Endothelial cell of umbilical vein (primary cell): ENCODE results near the gene PTGDR2. TPM values are rescaled to one million over a fixed set of nuclear protein-coding genes. Genes with fewer than 3 reads are reported as not detected.
A peak's percentile ranks its signal among the peaks of the same experiment; 100 is the strongest.

Experiments
- BruUV-seq: library from RNA; stranded (reverse); fragments of 400-500 nt; replicated peaks from 2 replicates; lab custom pipeline; 2021; lab: Mats Ljungman, UMichigan
- CTCF ChIA-PET: fragments of 300-600, 350-600 bp; sonication (Branson Sonifier 250); formaldehyde crosslinking; loops from one replicate; lab custom pipeline; 2021; ENCODE audit warnings: antibody characterized with exemption, inconsistent platforms; lab: Charles Lee
- POLR2A ChIA-PET: fragments of 300-600, 350-600 bp; sonication (Branson Sonifier 250); formaldehyde crosslinking; loops from one replicate; lab custom pipeline; 2021; ENCODE audit warnings: antibody characterized with exemption, inconsistent platforms; lab: Charles Lee
- DNase-seq: peaks from one replicate; pipeline ENCODE4 v3.0.0-alpha.2; 2011; ENCODE audit warnings: low read depth, low spot score
- FAIRE-seq: peaks from 2 replicates; lab custom pipeline; 2011; peaks lifted over from hg19 to GRCh38; lab: Jason Lieb, UNC
- H2AFZ ChIP-seq: 2 replicates; pipeline ENCODE4 v1.6.0; 2012; ENCODE audit warnings: low read depth, low read length, control low read depth, inconsistent platforms
- H3K27ac ChIP-seq: 2 replicates; pipeline ENCODE4 v1.5.1; 2011; ENCODE audit warnings: low read depth, mild to moderate bottlenecking, control low read depth, low read length, moderate library complexity; ENCODE audit not compliant: insufficient read depth
- H3K27me3 ChIP-seq, 2 experiments: 2 replicates each; pipeline versions ENCODE4 v1.6.0 to v1.6.1; 2011; ENCODE audit warnings: low read length in 2 of 2, mixed read lengths in 1 of 2; ENCODE audit not compliant: control insufficient read depth in 2 of 2, insufficient read depth in 2 of 2
- H3K36me3 ChIP-seq, 2 experiments: 2 replicates in 1 of 2; 3 replicates in 1 of 2; pipeline ENCODE4 v1.5.1; 2011; ENCODE audit warnings: low read length in 2 of 2, mild to moderate bottlenecking in 1 of 2, moderate library complexity in 1 of 2; ENCODE audit not compliant: control insufficient read depth in 2 of 2, insufficient read depth in 2 of 2; ENCODE audit errors: extremely low read depth in 1 of 2
- H3K4me1 ChIP-seq: 3 replicates; pipeline ENCODE4 v1.5.1; 2011; ENCODE audit warnings: mild to moderate bottlenecking, low read length; ENCODE audit not compliant: control insufficient read depth, insufficient read depth; ENCODE audit errors: extremely low read depth
- H3K4me2 ChIP-seq: 2 replicates; pipeline ENCODE4 v1.6.1; 2011; ENCODE audit warnings: low read length, control low read depth, mixed read lengths; ENCODE audit not compliant: insufficient read depth
- H3K4me3 ChIP-seq, 3 experiments: fragments of 200-600 bp in 1 of 3; sonication (generic), shearing (Covaris generic) in 1 of 3; replicated peaks in 1 of 3; 2 replicates each; pipeline ENCODE4 v1.5.1; 2011 to 2016; ENCODE audit warnings: control low read depth in 3 of 3, low read length in 3 of 3, mild to moderate bottlenecking in 2 of 3, inconsistent platforms in 1 of 3, low read depth in 1 of 3, moderate library complexity in 1 of 3; ENCODE audit not compliant: insufficient read depth in 1 of 3
- H3K79me2 ChIP-seq: 2 replicates; pipeline ENCODE4 v1.6.0; 2012; ENCODE audit warnings: low read length, inconsistent platforms; ENCODE audit not compliant: control insufficient read depth, insufficient read depth
- H3K9ac ChIP-seq: replicated peaks from 2 replicates; pipeline ENCODE3; 2011; ENCODE audit warnings: low read length, control low read depth; ENCODE audit not compliant: insufficient read depth; ENCODE audit errors: extremely low read depth
- H3K9me1 ChIP-seq: replicated peaks from 3 replicates; pipeline ENCODE4 v1.6.0; 2011; ENCODE audit warnings: mild to moderate bottlenecking, low read length; ENCODE audit not compliant: control insufficient read depth, insufficient read depth; ENCODE audit errors: extremely low read depth
- H3K9me3 ChIP-seq: replicated peaks from 2 replicates; pipeline ENCODE4 v1.5.1; 2012; ENCODE audit warnings: low read length, inconsistent platforms; ENCODE audit not compliant: control insufficient read depth, insufficient read depth
- H4K20me1 ChIP-seq: replicated peaks from 2 replicates; pipeline ENCODE3; 2011; ENCODE audit warnings: mild to moderate bottlenecking, low read length; ENCODE audit not compliant: control insufficient read depth, insufficient read depth; ENCODE audit errors: extremely low read depth
- EZH2 ChIP-seq: IDR thresholded peaks from 2 replicates; pipeline ENCODE4 v1.6.1; 2012; ENCODE audit warnings: borderline replicate concordance, low read depth, mild to moderate bottlenecking, moderate library complexity, low read length, inconsistent platforms; ENCODE audit not compliant: severe bottlenecking
- FOS ChIP-seq: IDR thresholded peaks from 2 replicates; pipeline ENCODE4 v1.6.1; 2011; ENCODE audit warnings: mild to moderate bottlenecking, low read length, moderate library complexity, borderline replicate concordance; ENCODE audit not compliant: insufficient read depth
- GATA2 ChIP-seq: IDR thresholded peaks from 2 replicates; pipeline ENCODE4 v1.7.0; 2011; ENCODE audit warnings: low read depth, mild to moderate bottlenecking, moderate library complexity, mixed read lengths, low read length; ENCODE audit not compliant: insufficient read length, insufficient read depth
- JUN ChIP-seq: IDR thresholded peaks from 2 replicates; pipeline ENCODE4 v1.6.1; 2011; ENCODE audit warnings: borderline replicate concordance, low read depth; ENCODE audit not compliant: insufficient read length, insufficient read depth
- MYC ChIP-seq: IDR thresholded peaks from one replicate; pipeline ENCODE4 v1.6.1; 2011; ENCODE audit warnings: mild to moderate bottlenecking, low read depth, low read length
- POLR2A ChIP-seq: IDR thresholded peaks from 2 replicates; pipeline ENCODE4 v1.6.1; 2012; ENCODE audit warnings: low read depth, mild to moderate bottlenecking, control low read depth, low read length
- POLR2AphosphoS5 ChIP-seq: IDR thresholded peaks from 2 replicates; pipeline ENCODE4 v1.6.1; 2012; ENCODE audit warnings: low read depth, mild to moderate bottlenecking, control low read depth, low read length, moderate library complexity; ENCODE audit not compliant: insufficient read depth
- dilution Hi-C: fragments of 300-500 bp; cut with MboI; formaldehyde crosslinking; loops from one replicate; pipeline ENCODE4 v1.15.0; 2019; ENCODE audit warnings: low sequenced_read_pairs; ENCODE audit not compliant: extremely low pct_ligation_motif_present
- intact Hi-C: fragments of 100-400 bp; cut with micrococcal nuclease; formaldehyde crosslinking; loops from one replicate; pipeline ENCODE4 v1.10.0; 2022
- polyA plus RNA-seq, 4 experiments: library from polyadenylated mRNA; depleted of rRNA in 3 of 4; stranded (reverse) in 3 of 4; unstranded in 1 of 4; fragments of >200 nt; gene quantifications; 2 replicates each; pipeline versions ENCODE4 v1.2.1 to v1.2.3, GENCODE V29; 2011 to 2012; ENCODE audit warnings: missing spikeins in 1 of 4
- total RNA-seq: library from RNA; stranded (reverse); gene quantifications from 2 replicates; pipeline ENCODE4 v1.2.3, GENCODE V29; 2021
- TF ChIP-seq, protein P1 (sequence below), 2 donors: IDR thresholded peaks; 1 replicate in 1 of 2; 2 replicates in 1 of 2; pipeline ENCODE4 v1.5.1; 2011; ENCODE audit warnings: low read length in 2 of 2, mild to moderate bottlenecking in 2 of 2, moderate library complexity in 2 of 2, control low read depth in 1 of 2, inconsistent platforms in 1 of 2, low read depth in 1 of 2; ENCODE audit not compliant: insufficient read depth in 1 of 2; ENCODE audit errors: extremely low read depth in 1 of 2
- TF ChIP-seq, protein P2 (sequence below): IDR thresholded peaks from 2 replicates; pipeline ENCODE4 v1.6.1; 2011; ENCODE audit not compliant: insufficient read depth, insufficient read length

Gene PTGDR2
- total and polyA plus RNA-seq, 2 donors (not counting 3 experiments of a cell fraction or from before 2014, with no cell fraction given), result 0.15 TPM; not detected in 1

GRCh38 chr11:60857378-60858232, 1.9 kb upstream of the PTGDR2 start:
- no peaks in the 10 kb centered on the region for H3K9me1 ChIP-seq
- dilution Hi-C loops, result no loop called here

GRCh38 chr11:60854847-60855725, 664 bp downstream of the PTGDR2 start:
- no peak overlapping the region for H3K27ac ChIP-seq
- peaks cover 0 to 3% of the 10 kb centered on the region in 2 experiments for H3K36me3 ChIP-seq
- intact Hi-C loops (no loop called here), dilution Hi-C loops (no loop called here)
- TF ChIP-seq FOS, result no peak
- TF ChIP-seq GATA2, result no peak
- TF ChIP-seq JUN, result no peak
- TF ChIP-seq POLR2AphosphoS5, result no peak
- TF ChIP-seq, protein P1, sequence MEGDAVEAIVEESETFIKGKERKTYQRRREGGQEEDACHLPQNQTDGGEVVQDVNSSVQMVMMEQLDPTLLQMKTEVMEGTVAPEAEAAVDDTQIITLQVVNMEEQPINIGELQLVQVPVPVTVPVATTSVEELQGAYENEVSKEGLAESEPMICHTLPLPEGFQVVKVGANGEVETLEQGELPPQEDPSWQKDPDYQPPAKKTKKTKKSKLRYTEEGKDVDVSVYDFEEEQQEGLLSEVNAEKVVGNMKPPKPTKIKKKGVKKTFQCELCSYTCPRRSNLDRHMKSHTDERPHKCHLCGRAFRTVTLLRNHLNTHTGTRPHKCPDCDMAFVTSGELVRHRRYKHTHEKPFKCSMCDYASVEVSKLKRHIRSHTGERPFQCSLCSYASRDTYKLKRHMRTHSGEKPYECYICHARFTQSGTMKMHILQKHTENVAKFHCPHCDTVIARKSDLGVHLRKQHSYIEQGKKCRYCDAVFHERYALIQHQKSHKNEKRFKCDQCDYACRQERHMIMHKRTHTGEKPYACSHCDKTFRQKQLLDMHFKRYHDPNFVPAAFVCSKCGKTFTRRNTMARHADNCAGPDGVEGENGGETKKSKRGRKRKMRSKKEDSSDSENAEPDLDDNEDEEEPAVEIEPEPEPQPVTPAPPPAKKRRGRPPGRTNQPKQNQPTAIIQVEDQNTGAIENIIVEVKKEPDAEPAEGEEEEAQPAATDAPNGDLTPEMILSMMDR (IDR thresholded peaks at IDR 0.05; ENCODE audit: extremely low read depth in 1 of 2, insufficient read depth in 1 of 2, low read depth in 1 of 2, low read length in 2 of 2), result no peak
- TF ChIP-seq, protein P2, sequence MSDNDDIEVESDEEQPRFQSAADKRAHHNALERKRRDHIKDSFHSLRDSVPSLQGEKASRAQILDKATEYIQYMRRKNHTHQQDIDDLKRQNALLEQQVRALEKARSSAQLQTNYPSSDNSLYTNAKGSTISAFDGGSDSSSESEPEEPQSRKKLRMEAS, result no peak
- TF ChIP-seq POLR2A, result no peak
- TF ChIP-seq MYC, result no peak
- TF ChIP-seq EZH2, result no peak
- H2AFZ ChIP-seq, result no peak overlapping the region
- no peaks in the 10 kb centered on the region for H3K9me1 ChIP-seq
- H3K9ac ChIP-seq, result no peak overlapping the region
- FAIRE-seq, result no peak
- no peak for DNase-seq
- no peaks in the 10 kb centered on the region for H3K9me3 ChIP-seq
- ChIA-PET POLR2A (no interaction called here), CTCF (interaction anchor here (1.0 to 3.2 kb wide), 7 partner anchors 13 to 92 kb away, joined by 3 to 22 read pairs (median 4); partner anchors contain the start of gene ZP1)
- no peaks in the 10 kb centered on the region for H3K79me2 ChIP-seq
- H3K4me2 ChIP-seq, result no peak overlapping the region
- H3K4me3 ChIP-seq, result no peak overlapping the region
- no TSS peak for BruUV-seq
- no peaks in the 10 kb centered on the region for H3K4me1 ChIP-seq
- H4K20me1 ChIP-seq, result no peaks in the 10 kb centered on the region
- no peaks in the 10 kb centered on the region for H3K27me3 ChIP-seq

More at GRCh38 chr11:60857378-60858232, 1.9 kb upstream of the PTGDR2 start:
- DNase-seq, result no peak
- TF ChIP-seq JUN, result no peak
- TF ChIP-seq FOS, result peak; percentile 37
- TF ChIP-seq, protein P2, result no peak
- TF ChIP-seq MYC, result no peak
- H3K4me1 ChIP-seq, result no peaks in the 10 kb centered on the region
- no peaks in the 10 kb centered on the region for H3K79me2 ChIP-seq
- H4K20me1 ChIP-seq, result no peaks in the 10 kb centered on the region
- H3K9ac ChIP-seq, result no peak overlapping the region
- H3K9me3 ChIP-seq, result no peaks in the 10 kb centered on the region
- no peaks in the 10 kb centered on the region for H3K27me3 ChIP-seq
- H2AFZ ChIP-seq, result no peak overlapping the region
- CTCF ChIA-PET, result interaction anchor here (1.8 to 3.2 kb wide), 2 partner anchors 14 to 27 kb away, joined by 7 to 22 read pairs; no protein-coding TSS in a partner anchor
- H3K27ac ChIP-seq, result no peak overlapping the region
- no TSS peak for BruUV-seq
- POLR2A ChIA-PET, result no interaction called here
- intact Hi-C loops, result no loop called here
- H3K36me3 ChIP-seq, result no peaks in the 10 kb centered on the region
- no peak for FAIRE-seq
- no peak overlapping the region for H3K4me2 ChIP-seq
- no peak overlapping the region for H3K4me3 ChIP-seq
